Vagina (tissue), 2 donors: ENCODE data around the gene PRR29.

Experiments used
- POLR2A ChIP-seq, 2 donors: fragments of 450-650 bp; IDR thresholded peaks; one replicate each; pipeline ENCODE4 v1.6.1; 2017; ENCODE audit warnings: antibody characterized with exemption in 2 of 2, mild to moderate bottlenecking in 2 of 2, moderate library complexity in 2 of 2
- TF ChIP-seq, protein P1 (sequence below), 3 experiments: fragments of 450-650 bp in 2 of 3; fragments of 200-600 bp in 1 of 3; sonication (generic) in 1 of 3; IDR thresholded peaks; one replicate each; pipeline ENCODE4 v1.5.1; 2017 to 2019; ENCODE audit warnings: antibody characterized with exemption in 3 of 3, mild to moderate bottlenecking in 2 of 3, moderate library complexity in 2 of 3

- TF ChIP-seq, protein P1, sequence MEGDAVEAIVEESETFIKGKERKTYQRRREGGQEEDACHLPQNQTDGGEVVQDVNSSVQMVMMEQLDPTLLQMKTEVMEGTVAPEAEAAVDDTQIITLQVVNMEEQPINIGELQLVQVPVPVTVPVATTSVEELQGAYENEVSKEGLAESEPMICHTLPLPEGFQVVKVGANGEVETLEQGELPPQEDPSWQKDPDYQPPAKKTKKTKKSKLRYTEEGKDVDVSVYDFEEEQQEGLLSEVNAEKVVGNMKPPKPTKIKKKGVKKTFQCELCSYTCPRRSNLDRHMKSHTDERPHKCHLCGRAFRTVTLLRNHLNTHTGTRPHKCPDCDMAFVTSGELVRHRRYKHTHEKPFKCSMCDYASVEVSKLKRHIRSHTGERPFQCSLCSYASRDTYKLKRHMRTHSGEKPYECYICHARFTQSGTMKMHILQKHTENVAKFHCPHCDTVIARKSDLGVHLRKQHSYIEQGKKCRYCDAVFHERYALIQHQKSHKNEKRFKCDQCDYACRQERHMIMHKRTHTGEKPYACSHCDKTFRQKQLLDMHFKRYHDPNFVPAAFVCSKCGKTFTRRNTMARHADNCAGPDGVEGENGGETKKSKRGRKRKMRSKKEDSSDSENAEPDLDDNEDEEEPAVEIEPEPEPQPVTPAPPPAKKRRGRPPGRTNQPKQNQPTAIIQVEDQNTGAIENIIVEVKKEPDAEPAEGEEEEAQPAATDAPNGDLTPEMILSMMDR (IDR thresholded peaks at IDR 0.05) = no peak
- no peak for TF ChIP-seq POLR2A (IDR thresholded peaks at IDR 0.05)
These were observed 849 bp downstream of the PRR29 start for GRCh38 chr17:63998721-63999679.
